HEK293 (cell line): ENCODE data around the gene ANKRD34B.

Experiments used
- TF ChIP-seq, protein P1 (sequence below): fragments of 450-650 bp; formaldehyde crosslinking; IDR thresholded peaks from 2 replicates; pipeline ENCODE4 v1.5.1; 2016; ENCODE audit warnings: missing biosample characterization, missing genetic modification characterization
- TF ChIP-seq, protein P2 (sequence below): fragments of 450-650 bp; formaldehyde crosslinking; IDR thresholded peaks from 2 replicates; pipeline ENCODE4 v1.5.1; 2017; ENCODE audit warnings: missing biosample characterization, missing genetic modification characterization

DNA sequence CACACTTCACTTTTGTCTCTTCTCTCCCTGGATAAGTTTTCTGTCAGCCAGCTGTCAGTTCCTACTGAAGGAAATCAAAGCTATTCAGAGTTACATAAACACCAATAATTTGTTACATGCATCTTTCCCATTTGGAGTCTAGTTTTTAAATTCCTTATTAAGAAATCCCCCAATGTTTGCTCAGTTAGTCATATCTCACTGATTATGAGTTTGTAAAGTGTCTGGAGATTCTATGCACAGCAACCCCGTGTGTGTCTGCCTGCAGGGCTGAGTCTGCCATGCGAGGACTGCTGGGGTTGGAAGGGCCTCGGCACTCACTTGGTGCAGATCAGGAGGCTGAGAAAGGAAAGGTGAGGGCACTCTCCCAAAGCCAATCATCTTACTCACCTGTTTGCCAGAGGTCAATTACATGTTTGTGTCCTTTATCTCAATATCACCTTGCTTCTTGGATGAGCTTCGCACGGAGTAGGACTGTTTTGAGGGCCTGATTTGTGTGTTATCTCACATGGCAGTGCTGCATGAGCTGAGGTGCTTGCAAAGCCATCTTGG is 3.3 kb downstream of the ANKRD34B start:
- TF ChIP-seq, protein P1, sequence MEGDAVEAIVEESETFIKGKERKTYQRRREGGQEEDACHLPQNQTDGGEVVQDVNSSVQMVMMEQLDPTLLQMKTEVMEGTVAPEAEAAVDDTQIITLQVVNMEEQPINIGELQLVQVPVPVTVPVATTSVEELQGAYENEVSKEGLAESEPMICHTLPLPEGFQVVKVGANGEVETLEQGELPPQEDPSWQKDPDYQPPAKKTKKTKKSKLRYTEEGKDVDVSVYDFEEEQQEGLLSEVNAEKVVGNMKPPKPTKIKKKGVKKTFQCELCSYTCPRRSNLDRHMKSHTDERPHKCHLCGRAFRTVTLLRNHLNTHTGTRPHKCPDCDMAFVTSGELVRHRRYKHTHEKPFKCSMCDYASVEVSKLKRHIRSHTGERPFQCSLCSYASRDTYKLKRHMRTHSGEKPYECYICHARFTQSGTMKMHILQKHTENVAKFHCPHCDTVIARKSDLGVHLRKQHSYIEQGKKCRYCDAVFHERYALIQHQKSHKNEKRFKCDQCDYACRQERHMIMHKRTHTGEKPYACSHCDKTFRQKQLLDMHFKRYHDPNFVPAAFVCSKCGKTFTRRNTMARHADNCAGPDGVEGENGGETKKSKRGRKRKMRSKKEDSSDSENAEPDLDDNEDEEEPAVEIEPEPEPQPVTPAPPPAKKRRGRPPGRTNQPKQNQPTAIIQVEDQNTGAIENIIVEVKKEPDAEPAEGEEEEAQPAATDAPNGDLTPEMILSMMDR (tag by site-specific recombination), result no peak
- TF ChIP-seq, protein P2, sequence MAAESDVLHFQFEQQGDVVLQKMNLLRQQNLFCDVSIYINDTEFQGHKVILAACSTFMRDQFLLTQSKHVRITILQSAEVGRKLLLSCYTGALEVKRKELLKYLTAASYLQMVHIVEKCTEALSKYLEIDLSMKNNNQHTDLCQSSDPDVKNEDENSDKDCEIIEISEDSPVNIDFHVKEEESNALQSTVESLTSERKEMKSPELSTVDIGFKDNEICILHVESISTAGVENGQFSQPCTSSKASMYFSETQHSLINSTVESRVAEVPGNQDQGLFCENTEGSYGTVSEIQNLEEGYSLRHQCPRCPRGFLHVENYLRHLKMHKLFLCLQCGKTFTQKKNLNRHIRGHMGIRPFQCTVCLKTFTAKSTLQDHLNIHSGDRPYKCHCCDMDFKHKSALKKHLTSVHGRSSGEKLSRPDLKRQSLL, result no peak
